SK-N-MC (cell line): ENCODE measurements around the gene GAS5.

Source experiments
- EZH2 ChIP-seq: fragments of 200-600 bp; sonication (generic); IDR thresholded peaks from one replicate; pipeline ENCODE4 v1.6.1; 2017; ENCODE audit warnings: antibody characterized with exemption
- POLR2AphosphoS5 ChIP-seq: IDR thresholded peaks from 2 replicates; pipeline ENCODE4 v1.6.1; 2012; ENCODE audit warnings: mild to moderate bottlenecking, low read depth, low read length, borderline replicate concordance

DNA sequence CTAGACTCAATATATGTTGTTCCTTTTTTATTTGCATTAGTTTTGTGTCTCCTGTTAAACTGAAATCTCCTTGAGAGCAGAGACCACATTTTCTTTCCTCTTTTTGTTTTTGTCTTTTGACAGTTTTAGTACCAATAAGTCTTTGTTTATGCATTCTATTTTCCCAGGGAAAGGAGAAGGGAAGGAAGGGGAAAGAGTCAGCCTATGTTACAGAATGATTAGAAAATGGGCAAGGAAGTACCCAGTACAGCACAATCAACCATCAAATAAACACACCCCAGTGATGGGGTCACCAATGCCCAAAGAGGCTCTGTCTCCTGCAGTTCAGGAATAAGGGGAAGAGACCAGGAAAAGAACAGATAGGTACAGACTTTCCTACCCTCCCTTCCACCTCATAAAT, 10.5 kb upstream of the GAS5 start:
- no peak for TF ChIP-seq POLR2AphosphoS5
- TF ChIP-seq EZH2 = no peak
